HS-27A (cell line): Measurements from ENCODE around the gene ZNF582.
A peak's percentile ranks its signal among the peaks of the same experiment; 100 is the strongest.

Experiments used
- DNase-seq: peaks from one replicate; pipeline ENCODE4 v3.0.0-alpha.2; 2012; ENCODE audit warnings: low read depth, missing footprints

ZNF582 gene

GRCh38 chr19:56393119-56394012 is at the start of gene ZNF582:
ZNF582 (minus strand) TSS chr19:56393534; CDS start chr19:56391752, 1,782 bp downstream.
- peak; percentile 87 for DNase-seq

GRCh38 chr19:56441206-56441792 is 48.0 kb upstream of the ZNF582 start:
- DNase-seq = no peak

GRCh38 chr19:56423985-56424353 is 30.6 kb upstream of the ZNF582 start:
- no peak for DNase-seq

- DNase-seq = no peak
These were observed 30.1 kb upstream of the ZNF582 start for GRCh38 chr19:56423276-56423984.

GRCh38 chr19:56405062-56405461 is 11.7 kb upstream of the ZNF582 start:
- no peak for DNase-seq

- no peak for DNase-seq
These were observed 11.3 kb upstream of the ZNF582 start for GRCh38 chr19:56404705-56405056.

- DNase-seq = peak; percentile 76
These were observed 10.7 kb upstream of the ZNF582 start, which contains the start of gene ZNF583 for GRCh38 chr19:56403764-56404704. ZNF583 (plus strand) TSS chr19:56404332; CDS start chr19:56407115, 2,783 bp downstream.

GRCh38 chr19:56403261-56403660 is 9.9 kb upstream of the ZNF582 start:
- no peak for DNase-seq

- DNase-seq = no peak
These were observed 7.2 kb upstream of the ZNF582 start for GRCh38 chr19:56400485-56400884.

GRCh38 chr19:56398809-56399208 is 5.5 kb upstream of the ZNF582 start:
- DNase-seq = no peak

- no peak for DNase-seq
These were observed 9.3 kb downstream of the ZNF582 start for GRCh38 chr19:56383826-56384605.

GRCh38 chr19:56377105-56377924 is 16.0 kb downstream of the ZNF582 start:
- no peak for DNase-seq

- DNase-seq = no peak
These were observed 21.1 kb downstream of the ZNF582 start for GRCh38 chr19:56372281-56372680.

GRCh38 chr19:56369886-56370676 is 23.3 kb downstream of the ZNF582 start:
- no peak for DNase-seq

- DNase-seq = no peak
These were observed 25.3 kb downstream of the ZNF582 start for GRCh38 chr19:56367829-56368711.

- no peak for DNase-seq
These were observed 32.5 kb downstream of the ZNF582 start for GRCh38 chr19:56360841-56361240.

GRCh38 chr19:56356944-56357343 is 36.4 kb downstream of the ZNF582 start:
- no peak for DNase-seq

GRCh38 chr19:56355517-56355916 is 37.8 kb downstream of the ZNF582 start:
- DNase-seq = no peak
